ENCODE measurements around the gene TBXT.

DNA sequence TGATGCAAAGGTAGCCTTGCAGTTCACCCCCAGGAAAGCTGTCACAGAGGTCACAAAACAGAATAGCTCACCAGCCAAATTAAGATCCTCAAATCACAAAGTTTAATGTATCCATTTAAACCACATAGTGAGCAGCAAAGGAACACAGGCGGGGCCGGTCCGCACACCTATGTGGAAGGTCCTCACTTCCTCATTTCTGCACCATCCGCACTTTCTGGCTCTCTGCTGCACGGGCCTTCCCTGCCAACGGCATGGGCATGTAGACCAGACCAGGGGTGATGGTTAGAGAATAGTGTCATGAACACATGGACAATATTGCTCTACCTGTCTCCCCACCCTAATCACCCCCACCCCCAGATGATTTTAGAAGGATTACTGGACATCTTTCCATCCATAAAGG is 12.1 kb upstream of the TBXT start:
- no peak for TF ChIP-seq POLR2A (IDR thresholded peaks at IDR 0.05)
- TF ChIP-seq, protein P1, sequence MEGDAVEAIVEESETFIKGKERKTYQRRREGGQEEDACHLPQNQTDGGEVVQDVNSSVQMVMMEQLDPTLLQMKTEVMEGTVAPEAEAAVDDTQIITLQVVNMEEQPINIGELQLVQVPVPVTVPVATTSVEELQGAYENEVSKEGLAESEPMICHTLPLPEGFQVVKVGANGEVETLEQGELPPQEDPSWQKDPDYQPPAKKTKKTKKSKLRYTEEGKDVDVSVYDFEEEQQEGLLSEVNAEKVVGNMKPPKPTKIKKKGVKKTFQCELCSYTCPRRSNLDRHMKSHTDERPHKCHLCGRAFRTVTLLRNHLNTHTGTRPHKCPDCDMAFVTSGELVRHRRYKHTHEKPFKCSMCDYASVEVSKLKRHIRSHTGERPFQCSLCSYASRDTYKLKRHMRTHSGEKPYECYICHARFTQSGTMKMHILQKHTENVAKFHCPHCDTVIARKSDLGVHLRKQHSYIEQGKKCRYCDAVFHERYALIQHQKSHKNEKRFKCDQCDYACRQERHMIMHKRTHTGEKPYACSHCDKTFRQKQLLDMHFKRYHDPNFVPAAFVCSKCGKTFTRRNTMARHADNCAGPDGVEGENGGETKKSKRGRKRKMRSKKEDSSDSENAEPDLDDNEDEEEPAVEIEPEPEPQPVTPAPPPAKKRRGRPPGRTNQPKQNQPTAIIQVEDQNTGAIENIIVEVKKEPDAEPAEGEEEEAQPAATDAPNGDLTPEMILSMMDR (IDR thresholded peaks at IDR 0.05) = no peak
- no peak for TF ChIP-seq EP300 (IDR thresholded peaks at IDR 0.05)
